NCI-H524 treated with DMSO at 0.1 percent for 48 hours (cell line): ENCODE results near the gene GNB3.
"Not testable (repeated sequence)": the region's sequence is repeated elsewhere in the genome, so short reads cannot be mapped to it uniquely, and the experiment has no call there.

Experiments used
- DNase-seq: peaks from one replicate; lab custom pipeline; 2025; lab: John Stamatoyannopoulos, UW

Gene GNB3

DNA sequence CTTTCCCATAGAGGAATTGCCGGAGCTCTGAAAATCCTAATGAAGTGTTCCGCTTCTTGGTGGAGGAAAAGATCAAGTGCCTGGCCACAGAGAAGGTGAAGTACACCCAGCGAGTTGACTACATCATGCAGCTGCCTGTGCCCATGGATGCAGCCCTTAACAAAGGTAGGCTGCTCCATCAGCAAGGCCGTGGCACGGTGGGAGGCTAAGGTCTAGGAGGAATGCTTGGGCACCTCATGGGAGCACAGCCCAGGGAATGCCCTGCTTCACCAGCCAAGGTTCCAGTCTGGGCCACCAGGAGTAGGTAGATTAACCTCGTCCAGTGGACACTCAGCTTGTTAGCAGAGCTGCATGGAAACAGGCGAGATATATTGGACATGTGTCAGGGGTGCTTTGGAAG, 20.2 kb downstream of the GNB3 start:
- no peak for DNase-seq

DNA sequence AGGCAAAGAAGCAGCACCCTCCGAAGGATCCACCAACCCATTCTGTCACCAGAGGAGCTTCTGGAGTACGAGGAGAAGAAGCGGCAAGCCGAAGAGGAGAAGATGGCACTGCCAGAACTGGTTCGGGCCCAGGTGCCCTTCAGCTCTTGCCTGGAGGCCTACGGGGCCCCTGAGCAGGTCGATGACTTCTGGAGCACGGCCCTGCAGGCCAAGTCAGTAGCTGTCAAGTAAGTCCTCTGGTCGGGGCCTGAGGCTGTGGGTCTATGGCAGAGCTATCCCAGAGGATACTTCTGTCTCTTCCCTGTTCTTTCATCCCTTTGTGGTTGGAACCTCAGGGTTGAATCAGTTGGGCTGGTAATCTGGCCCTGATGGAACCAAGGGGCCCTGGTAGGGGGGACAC, 20.7 kb downstream of the GNB3 start:
- DNase-seq, result no peak

DNA sequence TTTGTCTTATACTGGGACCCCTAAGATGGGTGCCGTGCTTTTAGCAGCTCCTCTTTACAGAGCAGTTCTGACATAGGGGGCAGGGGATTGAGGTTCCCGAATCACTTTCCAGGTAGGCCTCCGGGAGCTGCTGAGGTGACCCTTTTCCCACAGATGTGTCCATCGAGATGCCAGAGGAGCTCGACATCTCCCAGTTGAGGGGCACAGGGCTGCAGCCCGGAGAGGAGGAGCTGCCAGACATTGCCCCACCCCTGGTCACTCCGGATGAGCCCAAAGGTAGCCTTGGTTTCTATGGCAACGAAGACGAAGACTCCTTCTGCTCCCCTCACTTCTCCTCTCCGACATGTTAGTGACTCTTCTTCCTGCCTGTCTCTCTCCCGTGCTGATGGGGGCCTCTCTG, 22.3 kb downstream of the GNB3 start:
- no peak for DNase-seq

DNA sequence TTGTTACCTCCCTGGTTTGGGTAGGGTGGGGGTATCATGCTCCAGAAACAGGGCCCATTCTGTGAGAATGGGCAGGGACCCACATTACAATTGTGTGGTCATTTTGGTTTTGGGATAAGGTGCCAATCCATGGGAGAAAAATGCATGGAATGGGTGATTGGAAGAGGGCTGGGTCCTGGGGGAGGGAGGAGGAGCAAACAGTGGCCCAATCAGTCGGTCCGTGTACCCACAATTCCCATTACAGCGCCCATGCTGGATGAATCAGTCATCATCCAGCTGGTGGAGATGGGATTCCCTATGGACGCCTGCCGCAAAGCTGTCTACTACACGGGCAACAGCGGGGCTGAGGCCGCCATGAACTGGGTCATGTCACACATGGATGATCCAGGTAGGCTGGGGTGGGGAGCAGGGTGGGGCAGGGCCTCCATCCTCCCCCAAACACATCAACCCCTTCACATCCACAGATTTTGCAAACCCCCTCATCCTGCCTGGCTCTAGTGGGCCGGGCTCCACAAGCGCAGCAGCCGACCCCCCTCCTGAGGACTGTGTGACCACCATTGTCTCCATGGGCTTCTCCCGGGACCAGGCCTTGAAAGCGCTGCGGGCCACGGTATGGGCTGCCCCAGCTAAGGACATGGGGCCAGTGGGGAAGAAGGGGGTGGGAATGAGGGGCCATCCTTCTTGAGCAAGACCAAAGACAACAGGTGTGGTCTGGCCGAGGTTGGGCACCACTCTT, 23.0 kb downstream of the GNB3 start:
- no peak for DNase-seq

DNA sequence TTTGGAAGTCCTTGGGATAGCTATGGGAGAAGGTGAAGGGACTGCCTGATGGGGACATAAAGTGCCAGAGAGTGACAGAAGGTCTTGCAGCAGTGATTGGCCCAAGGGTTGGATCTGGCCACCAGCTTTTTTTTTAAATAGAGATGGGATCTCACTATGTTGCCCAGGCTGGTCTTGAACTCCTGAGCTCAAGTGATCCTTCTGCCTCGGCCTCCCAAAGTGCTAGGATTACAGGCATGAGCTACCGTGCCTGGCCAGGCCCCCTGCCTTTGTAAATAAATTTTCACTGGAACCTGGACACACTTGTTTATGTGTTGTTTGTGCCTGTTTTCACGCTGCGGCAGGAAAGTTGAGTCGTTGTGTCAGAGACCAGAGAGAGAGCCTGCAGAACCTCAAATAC, 24.6 kb downstream of the GNB3 start:
- DNase-seq, result not testable (repeated sequence)

DNA sequence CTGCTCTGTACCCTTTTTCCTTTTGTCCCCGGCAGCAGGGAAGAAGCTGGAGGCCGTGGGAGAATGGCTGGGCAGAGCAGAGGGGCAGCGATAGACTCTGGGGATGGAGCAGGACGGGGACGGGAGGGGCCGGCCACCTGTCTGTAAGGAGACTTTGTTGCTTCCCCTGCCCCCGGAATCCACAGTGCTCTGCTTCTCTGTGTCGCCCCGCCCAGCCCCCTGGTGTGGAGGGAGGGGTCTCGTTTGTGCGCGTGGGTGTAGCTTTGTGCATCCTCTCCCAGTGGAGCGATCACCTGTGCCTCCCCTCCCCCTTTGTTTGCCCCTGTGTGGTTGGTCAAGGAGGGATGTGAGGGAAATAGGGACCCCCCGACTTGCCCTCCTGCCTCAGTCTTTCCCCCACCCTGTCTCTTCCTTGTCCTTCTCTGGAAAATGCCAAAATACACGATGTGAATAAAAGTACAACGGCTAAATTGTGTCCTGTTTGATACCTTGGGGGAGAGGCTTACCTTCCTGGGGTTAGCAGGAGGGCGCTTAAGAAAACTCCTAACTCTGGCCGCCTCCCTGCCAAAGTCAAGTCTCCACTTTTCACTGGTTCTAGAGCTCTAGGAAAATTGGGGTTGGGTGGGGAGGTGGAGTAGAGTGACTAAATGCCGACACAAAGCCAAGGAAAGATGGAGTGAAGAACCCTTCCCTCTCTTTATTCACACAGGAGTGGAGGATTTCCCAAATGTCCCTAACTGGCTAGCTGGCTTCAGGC, 25.6 kb downstream of the GNB3 start:
- no peak for DNase-seq

DNA sequence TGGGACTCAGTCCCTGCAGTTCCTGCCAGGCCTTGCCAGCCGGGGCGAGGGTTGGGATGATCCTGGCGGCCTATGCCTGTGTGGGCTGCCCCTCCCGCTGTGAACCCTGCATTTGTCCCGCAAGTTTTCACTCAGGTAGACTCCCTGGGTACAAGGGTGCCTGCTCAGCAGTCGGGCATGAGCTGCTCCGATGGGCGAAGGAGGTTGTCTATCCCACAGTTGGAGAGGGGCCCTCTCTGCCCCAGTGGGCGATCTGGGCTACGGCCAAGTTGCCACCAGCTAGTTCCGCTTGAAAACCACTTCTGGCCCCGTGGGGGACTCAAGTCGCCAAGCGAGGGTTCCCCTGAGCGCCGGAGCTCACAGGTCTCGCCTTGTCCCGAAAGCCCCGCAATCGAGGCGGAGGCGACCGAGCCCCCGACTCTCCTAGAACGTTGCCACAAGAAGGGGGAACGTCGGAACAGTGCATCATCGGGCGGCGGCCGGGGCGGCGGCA, 26.2 kb downstream of the GNB3 start:
- DNase-seq, result no peak

DNA sequence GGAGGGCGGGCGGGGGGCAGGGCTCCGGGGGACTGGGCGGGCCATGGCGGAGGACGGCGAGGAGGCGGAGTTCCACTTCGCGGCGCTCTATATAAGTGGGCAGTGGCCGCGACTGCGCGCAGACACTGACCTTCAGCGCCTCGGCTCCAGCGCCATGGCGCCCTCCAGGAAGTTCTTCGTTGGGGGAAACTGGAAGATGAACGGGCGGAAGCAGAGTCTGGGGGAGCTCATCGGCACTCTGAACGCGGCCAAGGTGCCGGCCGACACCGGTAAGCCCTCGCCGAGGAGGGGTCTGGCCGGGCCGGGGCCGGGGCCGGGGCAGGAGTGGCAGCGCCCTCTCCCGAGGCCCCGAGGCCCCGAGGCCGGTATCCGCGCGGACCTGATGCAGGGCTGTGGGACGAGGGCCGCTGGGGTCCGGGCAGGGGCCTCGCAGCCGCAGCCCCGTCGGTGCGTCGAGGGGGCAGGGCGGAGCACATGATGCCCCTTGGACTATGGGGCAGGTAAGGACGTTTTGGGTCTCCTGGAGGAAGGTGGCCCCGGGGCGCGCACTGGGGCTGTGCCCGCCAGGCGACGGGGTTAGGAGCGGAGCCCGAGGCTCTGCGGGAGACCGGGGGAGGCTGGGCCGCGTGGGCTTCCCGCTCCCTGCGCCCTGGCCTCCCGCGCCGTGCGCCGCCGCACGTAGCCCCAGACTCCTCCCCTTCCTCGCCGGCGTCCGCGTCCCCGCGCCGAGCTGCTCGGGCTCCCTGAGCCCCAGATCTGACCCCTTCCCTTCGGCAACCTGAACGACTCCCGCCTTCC, 26.9 kb downstream of the GNB3 start, which contains the start of gene TPI1:
TSS of gene TPI1 (plus strand) at position 119 of the 798 bp plus-strand sequence. CDS start at position 155, 36 bp downstream.
- DNase-seq, result no peak

DNA sequence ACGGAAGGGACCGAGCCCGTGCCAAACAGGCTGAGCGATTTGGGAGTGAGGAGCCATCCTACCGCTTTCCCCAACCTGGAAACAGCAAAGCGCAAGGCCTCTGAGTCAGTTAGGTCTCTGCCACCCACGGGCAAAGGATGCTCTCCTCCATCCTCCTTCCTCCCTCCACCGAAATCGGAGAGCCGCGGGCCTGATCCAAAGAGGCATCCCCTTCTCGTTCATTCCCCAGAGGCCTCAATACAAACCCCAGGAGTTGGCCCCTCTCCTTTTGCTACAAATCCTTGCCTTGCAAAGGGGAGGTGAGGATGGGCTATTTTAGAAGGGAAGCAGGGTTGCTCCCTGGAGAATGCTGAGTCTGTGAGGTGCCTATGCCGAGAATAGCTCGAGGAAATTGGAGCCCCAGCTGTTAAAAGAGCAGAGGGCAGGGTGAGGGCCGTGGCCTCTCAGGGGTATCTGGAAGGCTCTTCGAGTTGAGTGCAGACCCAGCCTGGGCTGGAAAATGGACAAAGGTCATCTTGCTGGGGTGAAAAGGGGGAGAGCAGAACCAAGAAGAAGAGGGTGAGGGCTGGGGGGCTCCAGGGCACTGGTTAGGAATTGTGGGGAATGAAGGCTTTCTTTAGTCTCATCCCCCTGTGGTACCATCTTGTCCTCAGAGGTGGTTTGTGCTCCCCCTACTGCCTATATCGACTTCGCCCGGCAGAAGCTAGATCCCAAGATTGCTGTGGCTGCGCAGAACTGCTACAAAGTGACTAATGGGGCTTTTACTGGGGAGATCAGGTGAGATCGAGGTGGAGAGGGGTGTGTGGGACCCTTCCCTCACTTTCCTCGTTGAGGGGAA, 27.7 kb downstream of the GNB3 start:
- no peak for DNase-seq

DNA sequence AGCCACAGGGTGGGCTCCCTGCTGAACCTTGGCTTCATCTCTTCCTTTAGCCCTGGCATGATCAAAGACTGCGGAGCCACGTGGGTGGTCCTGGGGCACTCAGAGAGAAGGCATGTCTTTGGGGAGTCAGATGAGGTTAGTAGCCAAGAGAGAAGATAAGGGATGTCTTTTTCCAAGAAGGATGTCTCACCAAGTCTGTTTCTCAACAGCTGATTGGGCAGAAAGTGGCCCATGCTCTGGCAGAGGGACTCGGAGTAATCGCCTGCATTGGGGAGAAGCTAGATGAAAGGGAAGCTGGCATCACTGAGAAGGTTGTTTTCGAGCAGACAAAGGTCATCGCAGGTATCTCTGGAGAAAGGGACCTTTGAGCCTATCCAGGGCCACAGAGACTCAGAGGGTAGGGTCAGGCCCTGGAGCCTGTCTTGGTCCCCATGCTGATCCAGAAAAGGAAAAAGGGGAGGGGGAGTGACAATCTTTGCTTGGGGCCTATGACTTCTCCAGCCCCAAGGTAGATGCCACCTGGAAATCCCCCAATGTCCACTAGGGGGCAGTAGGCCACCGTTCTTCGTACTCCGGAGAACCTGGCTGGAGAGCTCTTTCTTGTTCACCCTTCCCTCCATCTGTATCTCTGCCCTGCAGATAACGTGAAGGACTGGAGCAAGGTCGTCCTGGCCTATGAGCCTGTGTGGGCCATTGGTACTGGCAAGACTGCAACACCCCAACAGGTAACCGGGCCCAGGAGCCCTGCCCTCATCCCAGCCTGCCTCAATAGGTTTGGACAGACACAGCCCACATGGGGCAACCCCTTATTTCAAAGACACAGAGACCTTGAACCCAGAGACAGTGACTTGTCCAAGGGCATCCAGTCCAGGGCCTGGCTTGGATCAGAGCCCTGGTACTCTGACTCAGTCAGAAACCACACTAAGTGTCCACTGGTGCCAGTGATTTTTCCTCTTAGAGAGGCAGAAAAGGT, 28.6 kb downstream of the GNB3 start:
- DNase-seq, result peak; percentile 36

DNA sequence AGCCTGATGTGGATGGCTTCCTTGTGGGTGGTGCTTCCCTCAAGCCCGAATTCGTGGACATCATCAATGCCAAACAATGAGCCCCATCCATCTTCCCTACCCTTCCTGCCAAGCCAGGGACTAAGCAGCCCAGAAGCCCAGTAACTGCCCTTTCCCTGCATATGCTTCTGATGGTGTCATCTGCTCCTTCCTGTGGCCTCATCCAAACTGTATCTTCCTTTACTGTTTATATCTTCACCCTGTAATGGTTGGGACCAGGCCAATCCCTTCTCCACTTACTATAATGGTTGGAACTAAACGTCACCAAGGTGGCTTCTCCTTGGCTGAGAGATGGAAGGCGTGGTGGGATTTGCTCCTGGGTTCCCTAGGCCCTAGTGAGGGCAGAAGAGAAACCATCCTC, 29.6 kb downstream of the GNB3 start:
- DNase-seq, result not testable (repeated sequence)

DNA sequence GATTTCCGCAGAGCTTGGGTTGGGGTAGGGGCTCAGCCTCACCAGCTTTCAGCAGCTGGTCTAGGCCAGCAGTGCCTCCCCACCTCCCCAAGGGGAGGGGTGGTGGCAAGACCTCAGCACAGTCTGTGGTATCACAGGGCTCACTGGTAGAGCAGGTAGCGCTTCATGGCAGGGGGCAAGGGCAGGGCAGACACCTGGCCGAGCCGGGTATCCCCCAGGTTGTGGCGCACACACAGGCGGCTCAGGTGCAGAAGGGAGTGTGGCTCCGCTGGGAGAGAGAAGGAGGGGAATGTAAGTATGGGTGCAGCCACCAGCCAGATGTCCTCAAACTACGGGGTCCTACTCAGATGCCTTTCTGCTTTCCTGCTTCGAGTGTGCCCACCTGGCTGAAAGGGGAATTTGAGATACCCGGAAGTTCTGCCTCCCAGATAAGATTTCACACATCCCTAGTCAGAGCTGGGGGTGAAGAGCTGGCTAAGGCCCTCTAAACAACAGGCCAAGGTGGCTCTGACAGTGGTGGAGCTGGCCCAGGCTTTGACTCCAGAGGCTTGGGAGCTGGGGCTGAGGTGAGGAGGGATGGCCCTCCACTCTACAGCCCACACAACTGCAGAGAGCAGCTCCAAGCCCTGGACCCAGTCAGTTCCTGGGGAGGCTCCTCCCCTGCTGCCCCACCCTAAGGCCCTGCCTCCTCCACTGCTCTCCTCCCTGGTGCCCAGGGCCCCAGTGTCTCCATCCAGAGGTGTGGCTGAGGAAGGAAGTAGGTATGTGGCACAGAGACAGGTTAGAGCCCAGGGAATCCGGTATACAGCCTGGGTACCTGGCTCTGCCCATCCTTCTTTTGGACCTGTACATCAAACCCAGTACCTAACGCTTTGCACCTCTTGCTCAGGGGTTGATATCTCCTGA, 30.6 kb downstream of the GNB3 start:
- no peak for DNase-seq

DNA sequence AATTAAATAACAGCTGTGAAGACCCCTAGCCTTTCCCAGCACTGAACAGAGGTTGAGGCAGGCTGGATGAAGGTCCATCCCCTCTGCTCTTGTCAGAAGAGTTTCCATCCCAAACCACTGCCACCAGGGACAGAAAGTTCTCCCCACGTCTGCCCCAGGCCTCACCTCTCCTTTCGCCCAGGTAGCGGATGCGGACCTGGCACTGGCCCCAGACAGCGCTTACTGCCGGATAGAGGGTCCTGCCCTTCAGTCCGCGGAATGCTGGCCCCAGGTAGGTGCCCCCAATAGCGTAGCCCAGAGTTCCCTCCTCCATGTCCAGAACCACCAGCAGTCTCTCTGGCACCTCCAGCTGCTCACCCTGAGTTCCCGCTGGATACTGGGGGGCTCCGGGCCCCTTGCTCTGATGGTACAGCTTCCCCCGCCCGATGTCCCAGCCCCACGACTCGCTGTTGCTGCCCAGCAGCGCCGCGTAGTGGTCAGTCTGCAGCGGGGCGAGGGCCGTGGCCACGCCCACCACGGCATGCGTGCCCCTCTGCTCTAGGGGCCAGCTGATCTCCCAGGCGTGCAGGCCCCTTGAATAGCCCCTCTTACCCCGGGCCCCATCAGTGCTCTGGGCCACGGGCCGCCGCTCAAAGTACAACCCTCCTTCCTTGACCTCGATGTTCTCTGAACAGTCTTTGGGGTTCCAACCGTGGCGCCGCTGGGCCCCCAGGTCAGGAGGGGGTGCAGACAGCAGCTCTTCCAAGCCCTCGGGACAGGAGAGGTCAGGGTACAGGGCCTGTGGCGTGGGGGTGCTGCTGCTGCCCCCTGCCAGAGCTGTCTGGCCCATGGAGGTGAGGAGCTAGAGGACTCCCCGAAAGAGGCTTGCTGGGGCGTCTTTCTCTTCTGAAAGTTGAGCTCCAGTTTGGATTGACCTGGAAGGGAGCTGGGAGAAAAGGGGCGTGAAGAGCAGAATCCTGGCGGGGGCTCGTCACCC, 31.6 kb downstream of the GNB3 start:
- DNase-seq, result no peak

DNA sequence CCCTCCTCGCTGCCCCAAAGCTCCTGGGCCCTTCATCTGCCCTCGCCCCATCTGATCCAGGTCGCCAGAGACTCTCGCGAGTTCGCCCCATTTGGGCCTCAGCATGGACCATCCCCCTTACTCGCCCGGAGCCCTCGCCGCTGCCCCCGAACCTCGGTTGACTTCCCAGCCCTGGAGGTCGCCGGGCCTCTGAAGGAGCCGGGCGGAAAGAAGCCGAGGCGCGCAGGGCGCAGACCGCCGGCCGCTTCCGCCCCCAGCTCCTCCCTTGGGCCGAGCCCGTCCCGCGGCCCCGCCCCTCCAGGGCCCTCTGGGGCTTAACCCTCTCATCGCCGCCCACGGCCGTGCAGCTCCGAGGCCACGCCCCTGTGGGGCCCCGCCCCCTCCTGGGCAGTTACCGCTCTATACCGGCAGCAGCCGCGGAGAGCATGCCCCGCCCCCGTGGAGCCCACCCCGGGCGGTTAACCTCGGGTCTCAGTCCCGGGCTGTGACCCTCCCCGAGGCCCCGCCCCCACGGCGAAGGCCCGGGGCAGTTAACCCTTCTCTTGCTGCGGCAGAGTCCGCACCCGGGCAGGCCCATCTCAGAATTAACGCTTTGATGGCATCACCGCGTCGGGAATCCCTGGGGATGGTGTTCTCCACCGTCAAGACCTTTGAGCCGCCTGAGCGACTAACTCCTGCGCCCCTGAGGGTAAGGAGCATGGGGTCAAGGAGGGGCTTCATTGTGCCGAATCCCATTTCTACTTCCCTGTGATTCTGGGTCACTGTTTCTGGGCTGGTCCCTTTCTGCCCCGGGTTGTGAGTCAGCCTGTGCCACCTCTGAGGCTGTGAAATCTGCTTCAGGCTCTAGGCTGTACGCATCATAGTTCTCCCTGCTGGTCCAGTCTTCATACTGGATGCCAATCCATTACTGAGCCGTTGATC, 32.6 kb downstream of the GNB3 start, which contains the start of gene SPSB2:
TSS of gene SPSB2 (minus strand) at position 210 of the 921 bp plus-strand sequence. CDS start 402 bp downstream, outside the sequence.
- DNase-seq, result peak; percentile 54

DNA sequence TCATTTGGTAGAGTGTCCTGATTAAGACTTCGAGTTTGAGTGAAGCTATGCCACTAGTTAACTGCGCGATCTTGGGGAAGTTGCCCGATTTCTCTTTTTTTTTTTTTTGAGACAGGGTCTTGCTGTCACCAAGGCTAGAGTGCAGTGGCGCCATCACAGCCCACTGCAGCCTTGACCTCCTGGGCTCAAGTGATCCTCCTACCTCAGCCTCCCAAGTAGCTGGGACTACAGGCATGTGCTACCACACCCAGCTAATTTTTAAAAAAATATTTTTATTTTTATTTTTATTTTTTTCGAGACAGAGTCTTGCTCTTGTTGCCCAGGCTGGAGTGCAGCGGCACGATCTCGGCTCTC, 33.3 kb downstream of the GNB3 start:
- not testable (repeated sequence) for DNase-seq

DNA sequence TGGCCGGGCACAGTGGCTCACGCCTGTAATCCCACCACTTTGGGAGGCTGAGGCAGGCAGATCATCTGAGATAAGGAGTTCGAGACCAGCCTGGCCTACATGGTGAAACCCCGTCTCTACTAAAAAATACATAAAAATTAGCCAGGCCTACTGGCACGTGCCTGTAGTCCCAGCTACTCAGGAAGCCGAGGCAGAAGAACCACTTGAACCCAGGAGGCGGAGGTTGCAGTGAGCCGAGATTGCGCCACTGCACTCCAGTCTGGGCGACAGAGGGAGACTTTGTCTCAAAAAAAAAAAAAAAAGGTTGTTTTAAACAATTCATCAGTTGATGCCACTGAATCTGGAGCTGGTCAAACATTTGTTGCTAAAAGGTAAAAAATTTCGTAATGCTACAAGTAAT, 39.1 kb downstream of the GNB3 start:
- not testable (repeated sequence) for DNase-seq

DNA sequence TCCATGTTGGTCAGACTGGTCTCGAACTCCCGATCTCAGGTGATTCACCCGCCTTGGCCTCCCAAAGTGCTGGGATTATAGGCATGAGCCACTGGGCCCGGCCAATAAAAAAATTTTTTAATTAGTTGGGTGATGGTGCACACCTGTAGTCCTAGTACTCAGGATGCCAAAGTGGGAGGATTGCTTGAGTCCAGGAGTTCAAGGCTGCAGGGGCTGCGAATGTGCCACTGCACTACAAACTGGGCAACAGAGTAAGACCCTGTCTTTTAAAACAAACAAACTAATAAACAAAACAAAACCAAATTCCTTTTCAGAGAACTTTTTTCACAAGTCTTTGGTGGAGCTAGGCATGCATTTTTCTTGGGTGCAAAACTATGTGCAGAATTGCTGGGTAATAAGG, 42.5 kb downstream of the GNB3 start:
- no peak for DNase-seq
